Kidney capillary endothelial cell (primary cell): ENCODE data around the gene PTPN1.
"Not testable (repeated sequence)": the region's sequence is repeated elsewhere in the genome, so short reads cannot be mapped to it uniquely, and the experiment has no call there.

Experiments used
- DNase-seq: peaks from one replicate; pipeline ENCODE4 v3.0.0-alpha.2; 2018; ENCODE audit warnings: low spot score

PTPN1 gene

DNA sequence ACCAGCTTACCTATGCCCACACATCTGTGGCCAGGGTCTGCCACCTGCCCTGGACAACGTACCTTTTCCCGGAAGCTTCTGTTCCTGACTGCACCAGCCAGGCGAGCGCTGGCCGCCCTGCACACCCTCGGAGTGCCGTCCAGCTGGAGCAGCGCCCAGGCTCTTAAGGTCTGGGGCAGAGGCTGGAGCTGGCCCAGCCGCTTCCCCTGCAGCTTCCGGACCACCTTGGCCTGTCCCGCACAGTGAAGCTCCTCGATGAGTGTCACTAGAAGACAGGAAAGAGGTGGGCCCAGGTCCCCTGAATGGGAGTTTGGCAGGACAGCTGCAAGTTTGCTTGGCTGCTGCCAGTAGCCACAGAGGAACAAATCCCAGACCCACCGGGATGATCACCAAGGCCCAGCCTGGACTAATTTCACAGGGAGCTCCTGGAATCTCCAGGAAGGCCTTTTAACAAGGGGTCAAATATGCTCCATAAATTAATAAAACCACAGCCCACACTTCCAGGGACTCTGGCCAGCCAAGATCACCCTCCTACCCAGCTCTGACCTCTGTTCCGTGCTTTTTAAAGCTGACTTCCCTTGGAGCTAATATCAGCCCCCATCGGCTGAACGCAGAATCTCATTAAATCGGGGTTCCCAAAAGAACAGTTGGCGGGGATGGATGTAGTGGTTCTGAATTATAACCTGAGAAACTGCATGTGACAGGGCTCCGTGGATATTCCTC, 82.3 kb downstream of the PTPN1 start:
- no peak for DNase-seq

DNA sequence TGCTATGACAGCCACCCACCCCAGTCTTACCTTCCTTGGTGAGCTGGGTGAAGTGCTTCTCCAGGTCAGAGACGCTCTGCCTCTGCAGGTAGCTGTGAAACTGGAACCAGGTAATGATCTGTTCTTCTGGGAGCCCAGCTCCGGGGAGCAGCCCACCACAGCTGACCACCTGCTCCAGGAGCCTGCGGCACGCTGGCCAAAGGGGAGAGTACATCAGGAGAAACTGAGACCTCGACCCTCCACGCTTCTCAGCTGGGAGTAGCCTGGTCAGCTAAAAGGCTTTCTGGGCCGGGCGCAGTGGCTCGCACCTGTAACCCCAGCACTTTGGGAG, 82.8 kb downstream of the PTPN1 start:
- no peak for DNase-seq

DNA sequence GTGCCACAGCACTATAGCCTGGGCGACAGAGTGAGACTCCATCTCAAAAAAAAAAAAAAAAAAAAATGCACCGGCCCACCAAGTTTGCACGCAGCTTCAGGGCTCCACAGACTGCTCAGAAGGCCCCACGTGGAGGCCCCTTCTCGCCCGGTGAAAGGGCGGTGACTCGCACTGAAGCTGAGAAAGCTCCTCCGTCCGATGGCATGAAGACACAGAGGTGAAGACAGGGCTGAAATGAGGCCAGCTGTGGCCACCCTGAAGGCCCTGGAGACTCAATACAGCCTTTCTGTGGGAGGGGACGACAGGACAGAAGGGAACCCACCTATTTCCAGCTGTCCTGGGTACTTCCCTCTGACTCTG, 84.0 kb downstream of the PTPN1 start:
- no peak for DNase-seq

DNA sequence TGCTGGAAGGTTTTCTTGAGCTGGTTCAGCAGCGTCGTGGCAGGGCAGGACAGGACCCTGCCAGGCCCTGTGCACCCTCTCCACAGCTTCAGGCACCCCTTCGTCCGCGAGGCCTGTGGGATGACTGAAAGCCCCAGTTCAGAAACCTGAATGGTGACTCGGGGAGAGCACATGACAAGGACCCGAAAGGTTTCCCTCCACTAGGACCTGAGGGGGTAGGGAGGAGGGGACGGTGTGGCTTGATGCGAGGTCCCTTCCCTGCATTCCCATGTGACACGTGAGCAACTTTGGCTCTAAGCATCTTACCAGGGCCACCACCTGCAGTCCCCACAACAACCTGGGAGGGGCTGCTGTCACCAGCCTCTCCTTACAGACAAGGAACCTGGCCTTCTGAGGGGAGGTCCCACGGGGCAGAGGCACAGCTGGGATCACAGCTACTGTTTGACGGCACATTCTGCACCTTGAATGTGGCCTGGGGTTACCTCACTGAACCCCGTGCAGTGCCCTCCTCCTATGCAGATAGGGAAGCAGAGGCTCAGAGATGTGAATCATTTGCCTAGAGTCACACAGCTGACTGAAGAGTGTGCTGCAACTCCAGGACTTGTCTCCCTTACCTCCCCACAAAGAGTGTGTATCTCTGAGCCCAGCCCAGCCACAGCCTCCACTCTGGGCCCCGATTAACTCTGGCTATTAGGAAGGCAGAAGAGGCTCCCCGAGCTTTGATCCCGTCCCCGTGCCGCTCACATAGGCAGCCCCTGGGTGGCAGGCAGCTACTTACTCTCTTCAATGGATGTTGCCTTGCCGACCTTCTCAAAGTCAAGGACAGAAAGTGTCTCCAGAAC, 84.6 kb downstream of the PTPN1 start:
- DNase-seq: no peak

DNA sequence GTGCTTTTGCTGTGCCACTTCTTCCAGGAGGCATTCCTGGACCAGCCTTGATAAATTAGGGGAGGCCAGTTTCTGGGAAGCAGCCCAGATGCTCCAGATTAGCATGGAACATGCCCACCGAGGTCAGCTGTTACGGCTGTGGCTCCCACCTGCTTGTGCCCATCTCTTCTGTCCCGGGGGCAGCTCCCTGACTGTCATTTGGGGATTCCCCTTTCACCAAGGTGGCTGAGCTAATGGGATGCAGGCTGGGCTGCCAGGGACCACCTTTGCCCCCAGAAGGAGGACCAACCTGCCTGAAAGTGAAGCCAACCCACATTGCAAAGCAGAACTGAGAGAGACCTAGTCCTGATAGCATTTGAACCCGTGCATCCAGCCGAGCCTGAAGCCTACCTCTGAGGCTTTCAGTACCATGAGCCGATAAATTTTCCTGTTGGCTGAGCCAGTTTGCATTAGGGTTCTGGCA, 85.3 kb downstream of the PTPN1 start:
- DNase-seq: no peak

DNA sequence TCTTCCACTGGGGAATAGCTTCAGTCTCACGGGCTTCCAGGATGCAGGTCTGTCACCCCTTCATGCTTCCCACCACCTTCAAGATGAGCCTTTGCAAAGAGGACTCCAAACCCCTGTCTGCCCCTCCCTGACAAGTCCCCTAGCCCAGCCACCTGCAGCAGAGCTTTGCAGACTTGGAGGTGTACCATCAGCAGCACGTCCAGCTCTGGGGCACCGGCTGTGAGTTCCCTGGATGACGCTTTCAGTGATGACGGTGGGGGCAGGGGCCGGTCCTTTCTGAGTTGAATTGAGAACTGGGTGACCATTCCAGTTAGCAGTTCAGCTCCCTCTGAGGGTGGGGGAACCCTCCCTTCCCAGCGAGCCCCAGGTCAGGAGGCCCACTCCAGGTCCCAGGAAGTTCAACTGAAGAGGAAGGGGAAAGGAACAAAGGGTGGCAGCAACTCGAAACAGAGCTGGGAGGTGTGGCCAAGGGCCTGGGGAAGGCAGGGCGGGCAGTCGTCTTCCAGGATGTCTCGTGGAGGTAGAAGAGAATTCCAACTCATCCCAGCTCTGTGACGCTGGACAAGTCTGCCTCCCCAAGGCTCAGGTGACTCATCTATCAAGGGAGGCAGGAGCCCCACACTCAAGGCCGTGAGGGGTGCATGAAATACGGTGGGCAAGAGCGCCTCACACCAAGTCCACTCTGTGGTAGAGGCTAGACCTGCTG, 86.0 kb downstream of the PTPN1 start:
- DNase-seq: no peak

DNA sequence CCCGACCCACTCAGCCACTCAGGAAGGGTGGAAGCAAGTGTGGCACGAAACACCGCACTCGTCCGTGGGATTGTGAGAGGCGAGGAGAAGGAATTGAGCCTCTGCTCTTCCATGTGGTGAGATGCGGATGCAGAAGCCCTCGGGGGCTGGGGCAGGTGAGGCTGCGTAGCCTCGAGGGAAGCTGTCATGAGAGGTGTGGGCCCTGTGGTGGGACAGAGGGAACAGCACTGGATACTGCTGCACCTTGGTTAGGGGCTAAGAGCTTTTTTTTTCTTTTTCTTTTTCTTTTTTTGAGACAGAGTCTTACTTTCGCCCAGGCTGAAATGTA, 86.5 kb downstream of the PTPN1 start:
- DNase-seq: no peak

DNA sequence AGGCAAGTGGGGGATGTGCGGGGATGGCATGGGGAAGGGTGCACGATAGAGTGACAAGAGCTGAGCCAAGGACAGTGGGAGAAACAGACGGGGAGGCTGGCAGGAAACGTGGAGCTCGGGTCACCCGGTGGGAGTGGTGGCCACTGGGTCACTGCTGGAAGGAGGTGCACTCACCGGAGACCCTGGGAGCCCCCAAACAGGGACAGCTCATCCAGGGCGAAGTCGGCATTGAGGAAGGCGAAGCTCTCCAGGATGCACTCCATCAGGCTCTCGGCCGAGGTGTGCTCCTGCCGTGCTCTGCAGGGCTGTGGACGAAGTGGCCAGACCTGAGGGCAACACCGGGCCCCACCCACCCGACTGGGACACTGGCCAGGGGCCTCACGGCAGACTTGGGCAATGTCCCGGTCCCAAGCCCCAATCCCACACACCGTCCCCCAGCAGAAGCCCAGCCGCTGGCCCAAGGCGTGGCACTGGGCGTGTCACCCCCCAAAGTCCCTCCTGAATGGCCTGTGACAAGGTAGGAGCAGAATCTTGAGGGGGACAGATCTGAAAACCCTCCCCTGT, 87.3 kb downstream of the PTPN1 start:
- DNase-seq: no peak

DNA sequence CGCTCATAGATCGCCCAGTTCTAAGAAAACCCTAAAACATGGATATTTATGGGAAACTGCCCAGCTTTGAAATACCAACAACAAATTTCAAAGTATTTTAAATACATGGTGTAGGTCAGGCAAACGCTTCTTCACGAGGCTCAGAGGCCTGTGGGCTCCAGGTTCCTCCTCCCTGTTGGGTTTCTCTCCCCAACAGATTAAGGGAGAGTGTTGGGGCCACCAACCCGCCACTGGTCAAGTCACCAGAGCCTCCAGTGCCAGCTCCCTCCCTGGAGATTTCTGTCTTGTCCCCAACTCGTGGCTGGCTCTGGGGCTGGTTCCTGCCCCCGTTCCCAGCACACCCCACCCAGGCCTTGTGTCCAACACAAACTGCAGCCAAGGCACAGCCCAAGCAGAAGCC, 87.9 kb downstream of the PTPN1 start:
- no peak for DNase-seq

DNA sequence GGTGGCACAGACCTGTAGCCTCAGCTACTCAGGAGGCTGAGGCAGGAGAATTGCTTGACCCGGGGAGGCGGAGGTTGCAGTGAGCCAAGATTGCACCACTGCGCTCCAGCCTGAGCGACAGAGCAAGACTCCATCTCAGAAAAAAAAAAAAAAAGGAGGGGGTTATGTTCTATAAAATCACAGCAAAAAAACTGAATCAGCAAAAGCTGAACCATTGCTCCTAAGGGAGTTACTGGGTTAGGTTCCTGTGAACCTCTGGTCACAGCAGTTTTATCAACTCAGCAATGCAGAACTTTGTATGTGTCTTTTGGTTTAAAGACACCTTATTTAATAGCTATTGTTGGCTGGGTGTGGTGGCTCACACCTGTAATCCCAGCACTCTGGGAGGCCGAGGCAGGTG, 88.6 kb downstream of the PTPN1 start:
- not testable (repeated sequence) for DNase-seq

DNA sequence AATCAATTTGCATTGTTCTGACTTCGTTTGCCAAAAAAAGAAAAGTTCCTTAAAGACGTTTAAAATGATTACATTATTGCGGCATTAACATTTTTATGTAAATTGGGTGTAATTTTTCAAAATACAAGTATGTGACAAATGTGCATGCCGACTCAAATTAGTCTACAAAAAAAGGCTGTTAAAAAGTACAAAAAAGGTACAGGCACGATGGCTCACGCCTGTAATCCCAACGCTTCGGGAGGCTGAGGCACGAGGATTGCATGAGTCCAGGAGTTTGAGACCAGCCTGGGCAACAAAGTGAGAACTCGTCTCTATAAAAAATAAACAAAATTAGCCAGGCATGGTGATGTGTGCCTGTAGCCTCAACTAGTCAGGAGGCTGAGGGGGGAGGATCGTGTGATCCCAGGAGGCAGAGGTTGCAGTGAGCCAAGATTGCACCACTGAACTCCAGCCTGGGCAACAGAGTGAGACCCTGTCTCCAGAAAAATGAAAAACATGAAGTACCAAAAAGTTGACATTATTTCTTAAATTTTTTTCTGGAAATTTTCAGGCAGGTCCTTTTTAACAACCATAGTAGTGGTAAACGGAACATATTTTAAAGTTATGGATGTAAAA, 90.2 kb downstream of the PTPN1 start:
- DNase-seq: no peak

DNA sequence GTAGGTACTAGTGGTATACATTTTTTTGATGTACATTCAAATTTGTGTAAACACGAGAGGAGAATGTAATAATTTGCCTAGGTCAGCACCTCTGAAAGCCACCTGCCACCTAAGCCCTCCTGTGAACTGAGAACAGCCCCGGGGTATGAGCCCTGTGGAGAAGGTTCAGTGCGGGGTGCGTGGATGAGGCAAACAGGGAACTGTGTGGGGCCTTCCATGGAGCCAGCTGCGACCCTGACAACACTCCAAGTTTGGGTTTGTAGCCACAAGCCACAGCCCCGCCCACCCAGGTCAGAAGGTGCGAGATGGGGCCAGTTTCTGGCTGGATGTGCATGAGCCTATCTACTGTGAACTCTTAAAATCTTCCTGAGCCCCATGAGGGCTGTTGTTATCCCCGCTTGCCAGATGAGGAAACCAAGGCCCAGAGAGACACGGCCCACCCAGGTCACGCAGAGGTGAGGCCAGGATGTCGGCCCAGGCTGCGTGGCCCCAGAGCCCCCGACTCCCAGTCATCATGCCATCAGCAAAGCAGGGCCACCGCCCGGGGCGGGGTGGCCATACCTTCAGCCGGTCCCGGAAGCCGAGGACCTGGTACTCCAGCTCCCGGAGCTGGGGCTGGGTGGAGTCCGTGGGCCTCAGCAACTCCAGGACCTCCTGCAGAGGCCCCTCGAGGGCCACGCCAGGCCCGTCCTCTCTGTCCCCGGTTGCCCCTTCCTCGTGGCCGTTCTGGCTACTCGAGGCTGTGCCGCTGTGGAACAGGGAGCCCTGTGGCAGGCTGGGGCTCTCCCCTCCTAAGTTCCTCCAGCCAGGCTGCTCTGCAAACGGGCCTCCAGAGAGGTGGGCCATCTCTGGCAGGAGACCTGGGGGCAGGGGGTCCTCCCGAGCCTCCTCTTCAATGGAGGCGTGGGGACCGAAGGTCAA, 91.6 kb downstream of the PTPN1 start:
- DNase-seq: no peak

DNA sequence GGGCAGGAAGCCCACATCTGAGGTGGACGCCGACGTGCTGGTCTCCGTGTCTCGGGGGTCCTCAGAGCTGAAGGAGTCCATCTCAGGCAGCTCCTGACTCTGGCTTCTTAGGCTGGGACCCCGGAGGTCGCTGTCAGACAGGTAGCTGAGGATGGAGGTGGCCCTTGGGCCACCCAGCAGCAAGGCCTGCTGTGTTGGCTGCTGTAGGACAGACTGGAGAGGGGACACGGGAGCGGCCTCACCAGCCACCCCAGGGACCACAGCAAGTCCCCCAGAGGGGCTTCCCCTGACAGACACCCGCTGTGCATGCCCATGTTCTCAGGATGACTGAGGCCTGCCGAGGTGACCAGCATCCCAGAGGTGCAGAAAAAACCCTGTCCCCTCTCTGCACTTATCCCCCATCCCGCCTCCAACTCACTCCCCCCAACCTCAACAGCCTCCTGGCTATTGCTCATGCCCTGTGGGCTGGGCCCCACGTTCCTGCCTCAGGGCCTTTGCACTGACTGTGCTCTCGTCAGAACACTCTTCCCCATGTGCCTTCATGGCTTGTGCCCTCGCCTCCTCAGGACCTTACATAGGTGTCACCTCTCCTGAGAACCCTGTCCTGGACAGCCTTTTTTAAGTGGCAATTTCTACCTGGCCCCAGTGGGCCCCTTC, 92.4 kb downstream of the PTPN1 start:
- DNase-seq: no peak

DNA sequence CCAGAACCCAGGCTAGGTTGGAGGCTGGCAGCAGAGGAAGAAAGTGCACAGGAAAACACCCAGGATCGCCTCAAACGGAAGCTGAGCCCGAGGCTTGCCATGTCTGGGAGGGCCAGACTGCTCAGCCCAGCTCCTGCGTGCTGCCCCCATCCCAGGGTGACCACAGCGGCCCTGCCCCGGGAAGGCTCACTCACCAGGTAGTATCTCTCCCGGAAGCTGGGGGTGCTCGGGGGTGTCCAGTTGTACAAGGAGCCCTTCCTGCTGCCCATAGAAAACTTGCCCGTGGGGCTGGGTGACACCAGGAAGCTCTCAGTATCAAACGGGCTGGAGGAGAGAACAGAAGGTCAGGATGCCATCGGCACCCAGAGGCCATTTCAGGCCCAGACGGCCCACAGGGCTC, 94.3 kb downstream of the PTPN1 start:
- no peak for DNase-seq

DNA sequence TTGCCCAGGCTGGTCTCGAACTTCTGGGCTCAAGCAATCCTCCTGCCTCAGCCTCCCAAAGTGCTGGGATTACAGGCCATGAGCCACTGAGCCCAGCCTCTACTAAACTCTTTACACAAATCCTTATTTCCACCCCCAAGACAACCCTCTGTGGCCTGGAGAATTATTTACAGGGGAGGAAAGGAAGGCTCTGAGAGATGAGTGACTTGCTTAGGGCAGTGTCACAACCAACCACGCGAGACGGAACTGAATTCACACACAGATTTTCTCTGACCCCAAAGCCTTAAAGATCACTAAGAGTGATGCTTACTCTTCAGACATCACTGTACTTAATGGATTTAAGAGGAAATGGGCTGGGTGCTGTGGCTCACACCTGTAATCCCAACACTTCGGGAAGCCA, 95.0 kb downstream of the PTPN1 start:
- DNase-seq: no peak

DNA sequence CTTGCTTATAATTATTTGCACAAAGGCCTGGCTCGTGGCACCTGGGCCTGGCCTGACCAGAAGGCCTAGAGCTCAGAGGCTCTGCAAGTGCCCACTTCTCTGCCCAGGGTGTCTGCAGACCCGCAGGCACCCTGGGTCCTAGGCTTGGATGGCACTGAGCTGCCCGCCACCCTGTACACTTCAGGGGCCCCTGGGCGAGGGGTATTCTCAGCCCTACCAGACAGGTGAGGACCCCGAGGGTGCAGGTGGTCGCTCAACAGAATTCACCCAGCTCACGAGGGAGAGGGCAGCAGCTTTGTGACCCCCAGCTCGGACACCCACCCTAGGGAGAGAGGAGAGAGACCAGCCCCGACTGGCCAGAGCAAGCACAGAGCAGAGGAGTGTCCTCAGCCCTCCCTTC, 97.3 kb downstream of the PTPN1 start:
- DNase-seq: no peak

DNA sequence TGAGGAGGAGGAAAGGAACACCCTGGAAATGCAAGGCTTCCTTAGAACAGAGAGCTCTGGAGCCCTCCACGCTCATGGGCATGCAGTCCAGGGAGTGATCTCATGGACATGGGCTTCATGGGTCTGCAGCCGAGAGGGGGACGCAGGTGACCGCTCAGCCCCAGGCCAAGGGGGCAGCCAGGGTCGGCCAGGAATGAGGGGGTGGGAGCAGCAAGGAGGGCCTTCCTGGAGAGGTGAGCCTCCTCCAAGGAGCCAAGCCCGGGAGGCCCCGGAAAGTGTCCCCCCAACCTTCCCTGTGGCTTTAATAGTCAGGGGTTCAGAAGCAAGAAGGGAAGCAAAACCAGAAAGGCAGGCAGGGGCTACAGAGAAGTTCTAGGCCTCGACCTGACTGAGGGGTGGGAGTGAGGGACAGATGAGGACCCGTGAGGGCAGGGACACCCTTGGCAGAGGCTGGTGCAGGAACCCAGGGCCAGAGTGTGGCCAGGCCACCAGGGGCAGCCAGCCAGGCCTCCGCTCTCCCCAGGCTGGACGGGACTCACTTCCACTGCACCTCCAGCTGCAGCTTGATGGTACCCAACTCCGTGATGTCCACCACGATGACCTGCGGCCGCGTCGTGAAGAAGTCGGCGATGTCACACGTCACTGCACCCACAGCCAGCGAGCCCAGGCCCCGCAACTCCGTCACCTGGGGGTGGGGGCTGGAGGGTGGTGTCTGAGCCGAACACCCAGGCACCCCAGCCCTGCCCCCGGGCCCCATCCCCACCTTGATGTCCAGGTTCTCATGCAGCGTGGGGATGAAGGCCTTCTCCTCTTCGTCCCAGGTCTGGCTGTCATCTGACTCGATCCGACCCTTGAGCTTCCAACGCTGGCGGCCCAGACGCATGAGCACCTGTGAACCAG, 97.9 kb downstream of the PTPN1 start:
- no peak for DNase-seq

DNA sequence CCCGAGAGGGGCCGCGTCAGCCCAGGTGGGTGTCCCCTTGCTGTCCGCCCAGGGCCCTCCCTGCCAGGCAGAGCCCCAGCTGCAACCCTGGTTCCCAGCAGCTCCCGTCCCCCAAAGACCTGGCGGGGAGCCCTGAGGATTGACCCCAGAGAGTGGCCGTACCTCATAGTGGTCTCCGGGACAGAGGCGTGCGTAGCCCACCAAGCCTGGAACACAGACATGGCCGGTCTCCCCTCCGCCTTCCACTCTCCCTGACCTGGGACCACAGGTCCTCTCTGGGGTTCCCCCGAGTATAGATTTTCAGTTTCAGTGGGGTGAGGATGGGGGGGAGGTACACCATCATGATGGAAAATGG, 98.5 kb downstream of the PTPN1 start:
- DNase-seq: no peak

DNA sequence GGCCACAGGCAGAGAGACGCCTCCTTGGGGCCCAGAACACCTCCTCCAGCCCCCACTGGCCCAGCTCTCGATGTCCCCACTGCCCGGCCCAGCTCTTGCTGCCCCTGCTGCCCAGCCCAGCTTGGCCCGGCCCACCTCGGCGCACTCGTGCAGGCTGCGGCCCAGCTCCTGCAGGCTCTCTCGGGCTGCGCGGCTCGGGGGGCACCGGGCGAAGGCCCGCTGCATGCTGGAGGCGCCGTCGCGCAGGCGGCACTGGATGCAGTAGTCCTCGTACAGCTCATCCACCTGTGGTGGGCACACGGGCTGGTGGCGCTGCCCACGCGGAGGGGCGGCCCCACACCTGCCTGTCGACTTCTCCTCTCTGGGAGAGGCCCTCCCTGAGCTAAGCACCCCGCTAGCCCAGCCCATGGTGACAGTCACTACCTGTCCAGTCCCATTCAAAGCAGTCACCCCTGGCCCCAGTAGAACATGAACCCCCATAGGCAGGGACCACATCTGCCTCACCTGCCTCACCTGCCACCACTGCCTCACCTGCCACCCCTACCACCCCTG, 99.3 kb downstream of the PTPN1 start:
- DNase-seq: no peak
